Measurements from ENCODE around the gene PRKCZ.

Gene PRKCZ

DNA sequence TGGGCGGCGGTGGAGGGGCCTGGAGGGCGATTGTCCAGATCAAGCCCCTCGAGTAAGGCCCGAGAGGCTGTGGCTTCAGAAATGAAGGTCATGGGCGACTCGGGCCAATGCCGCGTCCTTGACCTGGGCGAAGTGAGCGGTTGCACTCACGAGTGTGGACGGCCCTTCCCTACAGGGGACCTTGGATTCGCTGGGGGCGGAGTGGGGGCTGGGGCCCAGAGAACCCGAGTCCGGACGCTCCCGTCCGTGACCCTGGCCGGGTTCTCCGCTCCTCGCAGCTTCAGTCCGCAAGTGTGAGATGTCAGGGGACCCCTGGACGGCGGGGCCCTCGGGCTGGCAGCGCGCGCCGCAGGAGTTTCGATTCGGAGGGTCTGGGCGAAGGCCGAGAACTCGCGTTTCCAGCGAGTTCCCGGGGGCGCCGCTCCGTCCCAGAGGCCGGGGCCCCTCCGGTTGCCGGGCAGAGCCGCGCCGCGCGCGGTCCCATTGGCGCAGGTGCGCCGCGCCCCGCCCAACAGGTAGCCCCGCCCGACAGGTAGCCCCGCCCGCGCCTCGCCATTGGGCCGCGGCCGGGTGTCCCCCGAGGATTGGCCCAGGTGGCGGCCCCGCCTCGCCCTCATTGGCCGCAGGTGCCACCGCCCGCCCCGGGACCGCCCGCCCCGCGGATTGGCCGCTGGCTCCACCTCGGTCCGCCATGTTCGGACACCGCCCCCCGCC is at the start of gene PRKCZ:
Gene PRKCZ, plus strand, starts transcription at position 694 of the 714 bp plus-strand sequence. CDS start 220 bp downstream, outside the sequence.
- DNase-seq (ENCODE audit: low read depth): no peak

- no peak for DNase-seq (ENCODE audit: low read depth)
Measured at GRCh38 chr1:2000432-2000831, 49.8 kb upstream of the PRKCZ start.

GRCh38 chr1:2000850-2001249 is 49.4 kb upstream of the PRKCZ start:
- DNase-seq (ENCODE audit: low read depth): no peak

DNA sequence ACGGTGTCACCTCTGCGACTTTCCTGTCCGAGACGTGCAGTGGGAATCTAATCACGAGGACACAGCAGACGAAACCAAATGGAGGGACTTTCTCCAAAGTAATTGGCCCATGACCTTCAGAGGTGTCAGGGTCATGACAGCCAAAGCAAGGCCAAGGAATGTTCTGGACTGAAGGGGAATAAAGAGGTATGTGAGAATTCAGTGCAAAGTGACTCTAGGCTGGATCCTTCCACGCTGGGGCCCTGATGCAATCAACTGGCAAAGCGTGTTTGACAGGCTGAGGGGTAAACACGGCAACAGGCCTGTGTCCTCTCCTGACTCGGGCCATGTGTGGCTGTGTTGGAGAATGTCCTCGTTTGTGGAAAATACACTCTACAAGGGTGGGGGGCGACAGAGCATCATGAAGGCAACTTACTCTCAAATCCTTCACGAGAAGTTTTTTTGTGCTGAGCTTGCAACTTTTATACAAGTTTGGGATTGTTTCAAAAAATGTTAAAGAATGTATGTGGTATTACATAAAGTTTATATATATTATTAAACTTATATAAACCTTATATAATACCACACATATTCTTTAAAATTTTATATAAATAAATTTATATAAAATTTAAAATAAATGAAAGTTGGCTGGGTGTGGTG is 48.3 kb upstream of the PRKCZ start:
- no peak for DNase-seq (ENCODE audit: low read depth)

GRCh38 chr1:2003541-2004131 is 46.6 kb upstream of the PRKCZ start, which contains the start of gene CFAP74:
Gene CFAP74, minus strand, starts transcription at chr1:2003786. Its CDS starts 12,830 bp downstream, at chr1:1990956.
- no peak for DNase-seq (ENCODE audit: low read depth)

GRCh38 chr1:2004856-2005255 is 45.4 kb upstream of the PRKCZ start:
- DNase-seq (ENCODE audit: low read depth): no peak

DNA sequence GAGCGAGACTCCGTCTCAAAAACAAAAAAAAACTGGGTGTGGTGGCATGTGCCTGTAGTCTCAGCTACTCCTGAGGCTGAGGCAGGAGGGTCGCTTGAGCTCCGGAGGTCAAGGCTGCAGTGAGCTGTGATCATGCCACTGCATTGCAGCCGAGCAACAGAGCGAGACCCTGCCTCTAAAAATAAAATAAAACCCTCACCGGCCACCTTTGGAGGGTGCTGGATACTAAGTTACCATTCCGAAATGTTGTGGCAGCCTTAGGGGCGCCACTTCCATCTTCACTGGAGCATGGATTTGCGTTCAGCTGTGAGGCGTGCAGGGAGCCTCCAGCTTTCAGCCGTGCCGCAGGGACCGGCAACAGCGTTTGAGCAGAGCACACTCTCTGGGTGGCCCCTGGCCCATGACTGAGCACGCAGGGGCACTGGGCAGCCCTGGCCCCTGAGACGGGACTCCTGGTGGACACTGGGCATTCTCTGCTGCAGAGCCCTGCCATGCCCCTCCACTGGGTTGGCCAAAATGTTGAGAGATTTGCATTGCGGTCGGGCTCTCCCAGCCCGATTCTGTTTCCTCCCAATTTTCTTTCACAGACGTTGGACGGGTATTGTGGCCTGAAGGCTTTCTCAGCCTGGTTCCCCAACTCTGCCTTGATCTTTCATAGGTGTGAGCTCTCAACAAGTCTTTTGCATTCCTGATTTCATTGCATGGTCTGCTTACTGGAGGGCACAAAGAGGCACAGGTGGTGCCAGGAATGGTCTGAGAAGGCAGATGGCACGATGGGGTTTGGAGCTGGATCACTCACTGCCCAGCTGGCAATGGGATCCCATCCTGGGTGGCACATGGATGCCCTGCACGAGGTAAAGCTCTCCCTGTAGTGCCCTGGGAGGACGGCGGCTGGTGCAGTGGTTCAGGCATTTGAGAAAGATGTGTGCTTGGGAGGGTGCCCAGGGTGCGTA is 40.8 kb upstream of the PRKCZ start:
- DNase-seq (ENCODE audit: low read depth): no peak

DNA sequence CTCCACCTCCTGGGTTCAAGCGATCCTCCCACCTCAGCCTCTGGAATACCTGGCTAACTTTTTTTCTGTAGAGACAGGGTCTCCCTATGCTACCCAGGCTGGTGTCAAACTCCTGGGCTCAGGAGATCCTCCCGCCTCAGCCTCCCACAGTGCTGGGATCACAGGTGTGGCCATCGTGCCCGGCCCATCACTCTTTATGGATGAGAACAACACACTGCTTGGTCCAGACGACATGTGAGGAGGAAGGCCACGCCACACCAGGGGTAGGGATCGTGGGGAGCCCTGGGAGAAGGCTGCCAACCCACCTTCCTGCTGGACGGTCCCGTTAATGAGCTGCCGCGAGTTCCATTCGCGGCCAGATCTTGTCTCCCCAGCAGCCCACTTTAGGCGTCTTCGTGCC is 36.0 kb upstream of the PRKCZ start:
- no peak for DNase-seq (ENCODE audit: low read depth)

DNA sequence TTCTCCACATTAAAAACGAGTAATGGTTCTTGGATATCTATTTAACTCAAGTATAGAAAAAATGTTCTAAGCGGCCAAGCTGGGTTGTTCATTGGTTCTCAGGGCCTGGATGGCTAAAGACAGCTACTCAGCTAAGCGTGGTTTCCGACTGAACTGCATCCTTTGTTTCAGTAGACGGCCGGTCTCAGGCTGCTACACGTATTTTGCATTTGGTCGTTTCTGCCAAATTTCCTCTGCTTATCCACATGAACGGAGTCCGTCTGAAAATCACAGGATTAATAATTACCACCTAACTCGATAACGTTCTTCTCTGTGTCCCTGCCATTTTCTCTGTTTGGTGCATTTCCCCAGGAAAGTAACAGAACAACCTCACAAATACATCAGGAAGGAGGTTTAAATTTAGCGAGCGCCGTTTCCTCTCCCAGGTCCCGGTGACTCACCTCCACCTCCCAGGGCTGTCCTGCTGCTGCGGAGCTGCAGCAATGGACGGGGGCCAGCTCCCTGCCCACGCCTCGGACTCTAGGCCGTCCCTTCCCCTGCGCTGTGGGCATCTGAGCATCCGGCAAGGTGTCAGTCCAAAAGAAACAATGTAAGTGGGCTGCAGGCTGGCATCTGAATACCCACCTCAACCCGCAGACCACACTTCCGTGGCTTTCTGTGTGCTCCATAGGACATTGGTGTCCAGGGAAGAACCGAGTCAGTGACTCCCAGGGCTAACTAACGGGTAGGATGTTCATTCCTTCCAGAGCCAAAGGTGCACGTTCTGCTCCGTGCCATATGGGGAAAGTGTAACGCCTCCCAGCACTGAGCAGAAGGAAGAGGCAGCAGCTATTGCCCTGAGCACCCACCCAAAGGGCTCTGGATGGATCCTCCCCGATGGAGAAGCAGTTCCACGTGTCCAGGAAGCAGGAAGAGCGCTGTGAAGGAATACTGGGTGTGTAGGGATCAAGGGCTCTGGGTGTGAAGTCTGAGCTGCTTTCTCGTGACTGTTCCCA is 35.2 kb upstream of the PRKCZ start:
- DNase-seq (ENCODE audit: low read depth): no peak

- no peak for DNase-seq (ENCODE audit: low read depth)
Measured at GRCh38 chr1:2016123-2016522, 34.1 kb upstream of the PRKCZ start.

DNA sequence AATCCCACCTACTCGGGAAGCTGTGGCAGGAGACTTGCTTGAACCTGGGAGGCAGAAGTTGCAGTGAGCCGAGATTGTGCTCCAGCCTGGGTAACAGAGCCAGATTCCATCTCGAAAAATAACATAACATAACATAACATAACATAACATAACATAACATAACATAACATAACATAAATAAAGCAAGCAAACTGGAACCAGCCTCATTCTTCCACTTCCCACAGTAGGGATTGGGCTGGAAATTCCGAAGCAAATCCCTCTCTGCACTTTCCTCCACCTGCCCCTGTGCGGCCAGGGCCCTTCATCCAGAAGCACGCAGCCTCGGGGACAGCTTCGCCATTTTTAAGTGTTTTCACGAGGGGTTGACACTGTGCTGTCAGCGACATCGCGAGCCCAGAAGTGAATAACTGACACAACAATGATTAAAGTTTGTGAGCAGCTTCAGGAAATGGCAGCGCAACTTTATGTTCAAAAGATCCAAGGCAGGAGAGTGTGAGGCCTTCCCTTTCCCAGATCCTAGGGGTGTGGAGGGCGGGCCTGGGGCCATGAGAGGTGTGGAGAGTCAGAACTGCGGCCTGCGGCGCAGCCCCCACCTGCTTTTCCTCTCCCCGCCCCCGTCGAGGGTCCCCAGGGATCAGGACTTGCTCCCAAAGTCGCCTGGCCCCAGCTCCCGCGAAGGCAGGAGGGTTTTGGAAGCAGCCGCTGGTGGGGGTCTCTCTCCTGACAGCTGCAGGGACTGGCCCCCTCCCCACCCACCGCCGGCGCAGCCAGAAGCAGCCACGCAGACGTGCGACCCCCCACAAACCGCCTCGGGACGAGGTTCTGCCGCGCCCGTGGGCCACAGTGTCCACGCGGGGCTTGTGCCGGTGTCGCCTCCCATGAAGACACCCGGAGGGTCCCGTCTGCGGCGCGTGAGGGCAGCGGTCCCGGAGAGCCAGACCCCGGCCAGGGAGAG is 31.7 kb upstream of the PRKCZ start:
- DNase-seq (ENCODE audit: low read depth): no peak

- DNase-seq (ENCODE audit: low read depth): no peak
Measured at GRCh38 chr1:2019172-2019543, 31.1 kb upstream of the PRKCZ start, which contains the start of gene GABRD. Gene GABRD, plus strand, starts transcription at chr1:2019345. Its CDS starts 79 bp downstream, at chr1:2019424.

DNA sequence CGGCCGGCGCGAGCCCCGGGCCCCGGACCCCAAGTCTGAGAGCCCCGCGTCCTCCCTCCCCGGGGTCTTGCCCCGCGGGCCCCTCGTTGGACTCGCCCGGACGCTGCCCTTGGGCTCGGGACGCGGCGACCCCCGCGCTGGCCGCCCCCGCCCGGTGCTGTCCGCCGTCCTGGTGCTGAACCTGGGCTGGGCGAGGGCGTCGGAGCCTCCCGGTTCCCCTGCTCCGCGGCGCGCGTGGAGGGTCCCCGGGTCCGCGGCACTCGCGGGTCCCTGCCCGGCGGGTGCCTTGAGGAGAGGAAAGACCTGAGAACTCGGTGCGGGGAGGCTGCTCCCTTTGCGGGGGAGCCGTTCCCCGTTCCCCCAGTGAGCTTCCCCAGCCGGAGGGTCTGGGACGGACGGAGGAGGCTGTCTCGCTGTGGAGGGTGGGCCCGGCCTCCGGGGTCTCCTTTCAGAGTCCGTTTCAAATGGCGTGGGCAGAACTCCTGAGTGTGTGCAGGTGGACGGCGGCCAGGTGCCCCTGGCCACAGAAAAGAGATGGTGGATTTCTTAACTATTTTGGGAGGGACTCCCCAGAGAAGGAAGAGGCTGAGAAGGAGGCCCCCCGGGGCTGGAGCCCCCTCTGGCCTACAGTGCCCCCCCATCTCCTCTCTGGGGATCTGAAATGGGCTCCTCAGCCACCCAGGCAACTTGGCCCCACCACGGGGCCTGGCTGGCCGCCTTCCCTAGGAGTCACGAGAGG is 30.5 kb upstream of the PRKCZ start:
- DNase-seq (ENCODE audit: low read depth): no peak

- no peak for DNase-seq (ENCODE audit: low read depth)
Measured at GRCh38 chr1:2020310-2020655, 29.9 kb upstream of the PRKCZ start.

GRCh38 chr1:2021550-2021949 is 28.7 kb upstream of the PRKCZ start:
- DNase-seq (ENCODE audit: low read depth): no peak

- DNase-seq (ENCODE audit: low read depth): no peak
Measured at GRCh38 chr1:2022063-2022770, 28.0 kb upstream of the PRKCZ start.

- no peak for DNase-seq (ENCODE audit: low read depth)
Measured at GRCh38 chr1:2023187-2023586, 27.0 kb upstream of the PRKCZ start.

GRCh38 chr1:2024451-2024850 is 25.8 kb upstream of the PRKCZ start:
- DNase-seq (ENCODE audit: low read depth): no peak

Data from GM04504 (cell line).